ENCODE results near the gene TRIM72. TPM values are rescaled to one million over a fixed set of nuclear protein-coding genes. Genes with fewer than 3 reads are reported as not detected.

Gene TRIM72
- total and polyA plus RNA-seq, 9 of the 15 experiments (the other 6 are each of a cell fraction or from before 2014, with no cell fraction given) = under 0.01 TPM; not detected in 8

GRCh38 chr16:31274831-31275816, 61.2 kb downstream of the TRIM72 start:
- H3K27ac ChIP-seq (ENCODE audit: extremely low read depth, low read depth, low read length) = no peak overlapping the region
- DNase-seq (ENCODE audit: extremely low read depth in 1 of 4, low spot score in 3 of 4) = peak in 1 of 4 experiments; percentile 5
- H3K4me1 ChIP-seq (replicated peaks in 1 of 2; ENCODE audit: control insufficient read depth in 2 of 2, insufficient read depth in 2 of 2, low read length in 2 of 2) = no peaks in the 10 kb centered on the region
- BruUV-seq (replicated peaks) = no TSS peak
- H3K9me1 ChIP-seq (ENCODE audit: control insufficient read depth, insufficient read depth, low read length) = no peaks in the 10 kb centered on the region
- no peak for ATAC-seq
- intact Hi-C loops (cut with micrococcal nuclease) (no loop called here), in situ Hi-C loops (cut with MboI) (no loop called here)
- no peak overlapping the region for H2AFZ ChIP-seq (ENCODE audit: low read depth, low read length)
- H3K79me2 ChIP-seq (ENCODE audit: control insufficient read depth, insufficient read depth, low read length) = no peaks in the 10 kb centered on the region
- H4K20me1 ChIP-seq (replicated peaks; ENCODE audit: control insufficient read depth, insufficient read depth, low read length) = no peaks in the 10 kb centered on the region
- H3K27me3 ChIP-seq (ENCODE audit: control insufficient read depth in 2 of 2, insufficient read depth in 2 of 2, low read length in 2 of 2) = peaks cover 18 to 43% of the 10 kb centered on the region in 2 experiments
- CTCF ChIA-PET (ENCODE audit: low intra/inter-chr PET ratio) = no interaction called here
- WGBS (ENCODE audit: insufficient coverage, low coverage, missing lambda C conversion rate) = 26% methylated on average over 15 of the region's 15 CpGs
- TF ChIP-seq NR4A1 (CRISPR knock-in tag; IDR thresholded peaks at IDR 0.05) (no peak), NR4A1 (tag; IDR thresholded peaks at IDR 0.05) (0 out of 2 replicates have a peak, but pooled peaks have one; percentile 40), TSHZ1 (CRISPR knock-in tag; IDR thresholded peaks at IDR 0.05) (no peak), HDAC8 (tag; IDR thresholded peaks at IDR 0.05) (peak; percentile 61; the same call in 1 of the 2 replicates), USF2 (CRISPR knock-in tag; IDR thresholded peaks at IDR 0.05) (0 out of 2 replicates have a peak, but pooled peaks have one; percentile 13), DDX20 (tag; IDR thresholded peaks at IDR 0.05; ENCODE audit: low read depth) (0 out of 2 replicates have a peak, but pooled peaks have one; percentile 28), ELF1 (tag; IDR thresholded peaks at IDR 0.05) (no peak), IRF9 (tag; IDR thresholded peaks at IDR 0.05) (no peak), ILF3 (IDR thresholded peaks at IDR 0.05; ENCODE audit: borderline replicate concordance) (no peak), MEF2D (tag; conservative IDR thresholded peaks at IDR 0.05; ENCODE audit: low read depth) (peak; percentile 46; the same call in 1 of the 2 replicates), ATF1 (CRISPR knock-in tag; IDR thresholded peaks at IDR 0.05) (no peak), ATF1 (tag; IDR thresholded peaks at IDR 0.05) (no peak), CREB3 (tag; conservative IDR thresholded peaks at IDR 0.05; ENCODE audit: low read depth) (peak; percentile 56; the same call in 1 of the 2 replicates), PTTG1 (tag; IDR thresholded peaks at IDR 0.05; ENCODE audit: low read depth) (peak; percentile 51; the same call in 1 of the 2 replicates)
- H3K4me3 ChIP-seq = no peak overlapping the region
- no peak for FAIRE-seq
- H3K9ac ChIP-seq (ENCODE audit: insufficient read depth in 1 of 2, low read depth in 2 of 2, low read length in 2 of 2) = no peak overlapping the region
- H3K9me3 ChIP-seq (replicated peaks; ENCODE audit: control insufficient read depth, insufficient read depth, low read depth, low read length) = no peaks in the 10 kb centered on the region
- POLR2A ChIA-PET = interaction anchor here (2.4 kb wide), 1 partner anchor 8 kb away, joined by 11 read pairs; no protein-coding TSS in a partner anchor
- no peaks in the 10 kb centered on the region for H3K36me3 ChIP-seq (ENCODE audit: control insufficient read depth, insufficient read depth, low read length)
- no peak overlapping the region for H3K4me2 ChIP-seq (ENCODE audit: insufficient read depth, low read length)

Measured in K562 (cell line).